HL-60/S4 (cell line): Measurements from ENCODE around the gene ODAM.
"Not testable (repeated sequence)": the region's sequence is repeated elsewhere in the genome, so short reads cannot be mapped to it uniquely, and the experiment has no call there.

Source experiments
- in situ Hi-C: fragments of 300-500 bp; cut with MboI; formaldehyde crosslinking; loops from 2 replicates; pipeline ENCODE4 v1.14.3; 2022; ENCODE audit warnings: low sequenced_read_pairs

Gene ODAM

GRCh38 chr4:70221389-70221788 lies 25.9 kb downstream of the ODAM start:
- in situ Hi-C loops, result not testable (repeated sequence)

- in situ Hi-C loops, result not testable (repeated sequence)
Observed at GRCh38 chr4:70221818-70222217, 26.3 kb downstream of the ODAM start.

GRCh38 chr4:70225824-70226223 lies 30.3 kb downstream of the ODAM start, which contains the start of gene FDCSP:
Gene FDCSP (plus strand): TSS chr4:70226124. CDS start chr4:70231195, 5,071 bp downstream.
- in situ Hi-C loops, result no loop called here

GRCh38 chr4:70236125-70236524 lies 40.6 kb downstream of the ODAM start:
- in situ Hi-C loops, result no loop called here

GRCh38 chr4:70239131-70239883 lies 43.8 kb downstream of the ODAM start:
- in situ Hi-C loops, result no loop called here

GRCh38 chr4:70239884-70240591 lies 44.5 kb downstream of the ODAM start:
- in situ Hi-C loops, result no loop called here

- in situ Hi-C loops, result not testable (repeated sequence)
Observed at GRCh38 chr4:70242297-70242696, 46.8 kb downstream of the ODAM start, which contains the start of gene CSN3. Gene CSN3 (plus strand): TSS chr4:70242597. CDS start chr4:70244820, 2,223 bp downstream.

GRCh38 chr4:70243091-70243490 lies 47.6 kb downstream of the ODAM start:
- in situ Hi-C loops, result no loop called here

GRCh38 chr4:70251250-70251944 lies 55.9 kb downstream of the ODAM start:
- in situ Hi-C loops, result no loop called here

GRCh38 chr4:70251945-70252277 lies 56.4 kb downstream of the ODAM start:
- in situ Hi-C loops, result no loop called here
